Activated CD4-positive, alpha-beta T cell treated with anti-CD3 and anti-CD28 coated beads for 1 hour (primary cell): ENCODE data around the gene SLC4A5.
"Not testable (repeated sequence)": the region's sequence is repeated elsewhere in the genome, so short reads cannot be mapped to it uniquely, and the experiment has no call there.

ENCODE experiments used
- DNase-seq: peaks from one replicate; pipeline ENCODE4 v3.0.0-alpha.2; 2020

SLC4A5 gene

DNA sequence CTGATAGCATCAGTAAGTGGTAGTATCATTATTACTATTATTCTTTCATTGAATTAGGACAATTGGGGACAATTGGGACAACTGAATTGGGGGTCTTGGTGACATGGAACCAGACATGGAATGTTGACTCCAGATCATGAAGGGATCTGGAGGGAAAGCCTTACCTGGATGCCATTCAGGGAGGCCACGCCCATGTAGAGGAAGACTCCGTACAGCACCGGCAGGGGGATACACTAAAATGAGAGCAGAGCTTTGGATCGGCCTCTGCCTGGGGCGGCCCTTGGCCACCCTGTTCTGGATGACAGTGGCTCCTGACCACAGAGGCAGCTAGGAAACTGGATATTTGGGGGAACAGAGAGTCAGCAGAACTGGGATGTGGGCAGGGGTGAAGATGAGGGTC lies 115.6 kb downstream of the SLC4A5 start:
- DNase-seq: no peak

DNA sequence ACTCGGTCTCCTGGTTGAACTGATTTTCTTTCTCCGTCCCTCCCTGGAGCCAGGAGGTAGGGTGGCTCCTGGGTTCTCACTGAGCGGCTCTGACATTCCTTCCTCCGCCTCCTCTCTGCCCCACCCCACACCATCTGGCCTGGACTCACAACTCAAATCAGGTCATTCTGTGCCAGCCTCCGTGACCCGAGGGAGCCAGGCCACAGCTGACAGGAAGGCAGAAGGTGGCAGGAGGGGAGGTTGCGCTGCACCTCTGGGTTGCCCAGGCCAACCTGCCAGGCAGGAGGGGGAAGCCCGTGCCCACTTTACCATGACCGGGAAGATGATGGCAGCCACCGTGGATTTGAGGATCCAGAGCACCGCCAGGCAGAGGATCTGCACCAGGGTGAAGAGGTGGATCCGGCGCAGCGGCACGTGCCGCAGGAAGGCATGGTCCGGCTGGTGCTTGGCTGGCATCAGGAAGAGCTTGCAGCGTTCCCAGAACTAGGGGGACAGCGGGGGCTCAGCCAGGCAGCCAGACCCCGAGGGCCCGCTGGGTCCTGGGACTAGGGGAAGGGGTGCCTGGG lies 116.5 kb downstream of the SLC4A5 start:
- no peak for DNase-seq

DNA sequence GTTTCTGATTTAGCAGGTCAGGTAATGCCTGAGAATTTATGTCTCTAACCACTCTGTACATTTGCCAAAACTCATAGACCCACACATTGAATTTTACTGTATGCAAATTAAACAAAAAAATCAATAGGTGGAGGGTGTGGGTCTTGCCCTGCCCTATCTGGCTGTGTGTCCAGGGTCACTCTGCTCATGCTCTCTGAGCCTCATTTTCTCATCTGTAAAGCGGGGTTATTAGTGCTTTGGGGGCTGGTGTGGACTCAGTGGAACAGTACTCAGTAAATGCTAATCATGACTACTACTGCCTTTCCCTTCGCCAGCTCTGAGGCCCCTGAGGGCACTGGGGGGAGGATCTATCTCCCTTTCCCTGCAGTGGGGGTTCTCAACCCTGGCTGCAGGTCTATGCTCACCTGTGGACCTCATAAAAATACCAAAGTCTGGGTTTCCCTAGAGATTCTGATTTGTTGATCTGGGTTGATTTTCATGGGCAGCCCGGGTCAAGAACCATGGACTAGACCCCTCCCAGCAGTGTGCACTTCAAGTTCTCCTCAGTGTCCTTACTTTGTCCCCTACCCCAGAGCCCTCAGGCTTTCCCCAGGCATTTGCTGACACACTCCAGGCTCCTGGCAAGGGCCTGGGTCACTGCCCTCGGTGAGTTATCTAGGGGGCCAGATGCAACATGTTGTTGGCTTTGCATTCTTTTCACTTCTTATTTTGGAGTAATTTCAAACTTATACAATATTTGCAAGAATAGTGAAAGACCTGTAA lies 117.3 kb downstream of the SLC4A5 start:
- no peak for DNase-seq

DNA sequence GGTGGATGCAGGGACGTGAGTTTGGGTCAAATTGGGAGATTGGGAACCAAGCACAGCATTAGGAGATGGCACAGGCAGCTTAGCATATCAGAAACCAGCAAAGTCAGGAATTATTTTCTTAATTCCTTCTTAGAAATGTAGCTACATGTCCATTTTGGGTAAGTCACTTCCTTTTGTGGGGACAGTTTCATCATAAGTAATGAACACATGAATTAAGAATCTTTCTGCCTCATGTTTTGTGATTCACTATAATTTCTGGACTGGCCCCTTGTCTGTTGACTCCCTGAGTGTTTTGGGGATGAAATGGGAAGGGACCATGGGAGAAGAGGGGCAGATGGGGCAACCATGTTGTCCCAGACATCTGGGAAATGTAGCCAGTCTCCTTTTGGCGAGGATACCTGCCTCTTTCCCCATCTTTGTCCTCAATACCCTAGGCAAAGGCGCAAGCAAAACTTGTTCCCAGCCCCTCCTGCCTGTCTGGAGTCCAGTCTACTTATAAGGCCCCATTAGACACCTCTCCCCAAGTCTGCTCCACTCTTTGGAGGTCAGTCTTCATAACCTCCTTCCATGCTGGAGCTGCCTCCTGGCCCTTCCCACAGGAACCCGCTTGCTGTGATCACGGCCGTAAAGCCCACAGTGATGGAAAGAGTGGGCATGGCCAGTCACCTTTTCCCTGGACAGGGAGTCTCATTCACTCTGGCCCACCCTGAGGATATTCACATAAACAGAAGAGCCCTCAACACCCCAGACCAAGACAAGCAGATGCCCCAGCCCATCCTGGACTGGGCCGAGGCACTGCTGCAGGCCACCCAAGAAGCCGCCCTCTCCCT lies 119.1 kb downstream of the SLC4A5 start:
- DNase-seq: no peak

DNA sequence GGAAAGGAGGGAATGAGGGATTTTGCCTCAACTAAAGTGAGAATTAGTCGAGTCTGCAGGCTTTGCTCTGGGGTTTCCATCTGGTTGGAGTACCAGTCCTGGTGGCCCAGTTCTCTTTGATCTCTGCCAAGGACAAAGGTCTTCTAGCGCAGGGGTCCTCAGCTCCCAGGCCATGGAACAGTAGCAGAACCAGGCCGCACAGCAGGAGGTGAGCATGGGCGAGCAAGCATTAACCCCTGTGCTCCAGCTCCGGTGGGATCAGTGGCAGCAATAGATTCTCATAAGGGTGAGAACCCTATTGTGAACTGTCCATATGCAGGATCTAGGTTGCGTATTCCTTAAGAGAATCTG lies 120.9 kb downstream of the SLC4A5 start:
- no peak for DNase-seq

DNA sequence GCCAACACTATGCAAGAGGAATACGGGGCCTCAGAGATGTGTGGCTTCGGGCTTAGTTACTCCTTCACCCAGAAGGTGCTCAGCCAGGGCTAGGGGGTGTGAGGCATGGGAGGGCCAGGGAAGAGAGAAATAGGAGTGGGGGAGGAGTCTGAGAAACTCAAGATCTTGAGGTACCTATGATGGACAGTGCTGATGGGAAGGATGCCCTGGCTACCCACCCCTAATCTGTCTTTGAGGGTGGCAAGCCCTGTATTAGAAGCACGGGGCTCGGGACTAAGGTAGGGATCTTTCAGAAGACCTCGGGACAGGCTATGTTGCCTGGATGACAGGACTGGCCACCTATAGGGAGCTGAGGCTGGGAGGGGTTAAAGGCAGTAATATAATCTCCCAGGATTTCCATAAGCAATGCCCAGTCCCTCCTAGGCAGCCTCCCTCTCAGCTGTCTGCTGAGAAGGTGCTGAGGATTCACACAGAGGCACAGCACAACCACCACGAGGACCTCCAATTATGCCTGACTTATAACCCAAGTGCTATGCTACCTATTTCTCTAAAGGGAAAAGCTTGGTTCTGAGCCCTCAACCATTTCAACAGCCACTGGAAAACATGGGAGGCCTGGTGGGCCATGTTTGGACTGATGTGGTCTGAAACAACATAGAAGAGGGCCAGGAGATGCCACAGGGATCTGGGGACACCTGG lies 121.5 kb downstream of the SLC4A5 start:
- DNase-seq: no peak

DNA sequence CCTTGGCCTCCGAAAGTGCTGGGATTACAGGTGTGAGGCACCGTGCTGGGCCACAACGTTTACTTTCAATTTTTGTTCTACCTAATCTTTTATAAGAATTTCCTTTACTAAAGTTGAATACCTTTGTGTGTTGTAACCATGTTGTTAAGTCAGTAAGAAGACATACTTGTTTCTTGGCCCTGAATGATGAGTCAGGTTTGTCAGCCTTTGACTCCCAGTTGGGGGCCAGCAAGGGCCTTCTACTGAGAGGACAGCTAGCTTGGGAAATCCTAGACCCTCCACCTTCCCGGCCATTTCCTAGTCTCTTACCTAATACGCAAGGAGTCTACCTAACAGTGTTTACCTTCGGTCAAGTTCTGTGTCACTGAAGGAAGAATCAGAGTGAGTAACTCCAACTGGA lies 122.1 kb downstream of the SLC4A5 start:
- DNase-seq: no peak

DNA sequence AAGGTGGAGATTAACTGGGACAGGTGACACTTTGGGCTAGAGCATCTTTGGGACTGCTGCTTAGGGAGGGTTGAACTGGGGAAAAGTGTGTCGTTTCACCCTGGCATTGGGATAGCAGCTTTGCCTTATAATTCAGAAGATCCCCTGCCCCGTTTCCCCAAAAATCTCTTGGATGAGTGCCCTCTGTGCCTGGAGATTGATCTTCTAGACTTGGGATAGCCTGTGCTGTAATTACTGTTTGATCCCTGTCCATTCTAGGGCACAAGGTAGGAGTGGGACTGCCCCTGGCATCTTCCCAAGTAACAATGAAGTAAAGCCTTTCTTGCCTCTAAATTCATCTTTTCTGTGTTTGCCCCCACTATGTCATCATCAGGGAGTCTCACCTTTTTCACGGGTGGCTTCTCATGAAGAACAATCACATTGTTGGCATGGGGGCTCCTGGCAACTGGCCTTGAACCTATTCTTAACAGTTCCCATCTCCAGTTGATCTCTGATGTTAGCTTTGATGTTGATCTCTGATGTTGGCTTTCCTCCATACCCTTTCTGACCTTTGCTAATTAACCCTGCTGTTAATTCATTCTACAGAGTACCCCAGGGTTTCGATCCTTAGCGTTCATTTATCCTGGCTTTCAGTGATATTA lies 123.2 kb downstream of the SLC4A5 start:
- DNase-seq: no peak

DNA sequence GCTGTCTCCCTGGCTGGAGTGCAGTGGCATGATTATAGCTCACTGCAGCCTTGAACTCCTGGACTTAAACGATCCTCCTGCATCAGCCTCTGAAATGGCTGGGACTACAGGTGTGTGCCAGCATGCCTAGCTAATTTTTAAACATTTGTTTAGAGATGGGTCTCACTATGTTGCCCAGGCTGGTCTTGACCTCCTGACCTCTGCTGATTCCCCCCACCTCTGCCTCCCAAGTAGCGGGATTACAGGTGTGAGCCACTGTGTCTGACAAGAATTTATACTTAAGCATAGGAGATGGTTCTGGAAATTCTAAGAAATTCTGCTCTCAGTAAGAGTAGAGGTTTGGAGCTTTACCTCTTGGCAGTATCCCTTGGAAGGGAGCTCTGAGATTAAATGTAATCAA lies 126.6 kb downstream of the SLC4A5 start:
- no peak for DNase-seq

DNA sequence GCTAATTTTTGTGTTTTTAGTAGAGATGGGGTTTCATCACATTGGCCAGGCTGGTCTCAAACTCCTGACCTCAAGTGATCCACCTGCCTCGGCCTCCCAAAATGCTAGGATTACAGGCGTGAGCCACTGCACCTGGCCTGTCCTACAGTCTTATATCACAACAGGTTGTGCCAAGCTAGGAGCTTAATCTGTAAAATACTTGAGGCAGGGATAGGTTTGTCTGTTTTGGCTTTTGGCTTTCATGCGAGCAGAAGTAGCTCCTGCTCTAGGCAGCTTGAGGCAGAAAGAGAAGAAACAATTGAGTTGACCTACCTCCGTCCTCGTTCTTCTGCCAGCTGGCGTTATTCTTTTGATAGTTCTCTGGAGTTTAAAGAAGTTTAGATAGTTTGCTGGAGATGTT lies 127.4 kb downstream of the SLC4A5 start:
- DNase-seq: not testable (repeated sequence)

DNA sequence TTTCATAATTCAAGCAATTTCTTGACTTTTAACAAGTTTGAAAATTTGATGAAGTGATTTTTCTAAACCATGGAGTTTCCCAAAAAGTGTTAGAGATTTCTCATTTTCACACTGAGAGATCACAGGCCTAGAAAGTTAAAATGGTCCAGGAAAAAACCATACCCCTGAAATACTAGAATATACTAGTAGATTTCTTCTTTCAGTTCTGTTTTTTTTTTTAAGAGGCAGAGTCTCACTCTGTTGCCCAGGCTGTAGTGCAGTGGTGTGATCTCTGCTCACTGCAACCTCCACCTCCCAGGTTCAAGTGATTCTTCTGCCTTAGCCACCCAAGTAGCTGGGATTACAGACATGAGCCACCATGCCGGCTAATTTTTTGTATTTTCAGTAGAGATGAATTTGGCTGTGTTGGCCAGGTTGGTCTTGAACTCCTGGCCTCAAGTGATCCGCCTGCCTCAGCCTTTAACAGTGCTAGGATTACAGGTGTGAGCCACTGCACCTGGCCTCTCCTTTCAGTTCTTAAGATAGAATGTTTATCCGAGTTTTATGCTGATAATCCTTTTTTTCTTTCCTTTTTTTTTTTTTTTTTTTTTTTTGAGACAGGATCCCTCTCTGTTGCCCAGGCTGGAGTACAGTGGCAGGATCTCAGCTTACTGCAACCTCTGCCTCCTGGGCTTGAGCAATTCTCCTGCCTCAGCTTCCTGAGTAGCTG lies 130.4 kb downstream of the SLC4A5 start:
- DNase-seq: no peak

DNA sequence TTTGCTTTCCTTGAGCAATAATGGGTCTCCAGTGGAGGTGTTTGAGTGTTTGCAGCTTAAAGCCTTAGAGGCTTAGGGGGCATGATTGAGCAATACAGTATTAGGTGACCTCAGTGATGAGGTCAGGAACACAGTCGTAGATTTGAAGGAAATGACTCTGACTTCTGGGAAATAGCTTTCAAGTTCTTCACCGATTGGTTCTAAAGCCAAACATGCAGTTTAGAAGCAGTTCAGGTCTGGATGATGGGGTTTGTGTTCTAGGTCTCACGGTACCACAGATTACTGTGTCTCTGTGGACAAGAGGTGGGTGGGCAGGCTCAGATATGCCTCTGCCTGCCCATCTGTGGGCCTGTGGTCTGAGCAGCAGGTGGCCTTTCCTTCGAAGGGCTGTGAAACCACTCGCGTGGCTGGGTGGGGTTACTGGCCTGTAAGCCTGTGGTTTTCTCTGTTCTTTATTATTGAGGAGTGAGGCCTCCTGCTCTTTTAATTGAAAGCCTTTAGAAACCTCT lies 137.0 kb downstream of the SLC4A5 start:
- no peak for DNase-seq

DNA sequence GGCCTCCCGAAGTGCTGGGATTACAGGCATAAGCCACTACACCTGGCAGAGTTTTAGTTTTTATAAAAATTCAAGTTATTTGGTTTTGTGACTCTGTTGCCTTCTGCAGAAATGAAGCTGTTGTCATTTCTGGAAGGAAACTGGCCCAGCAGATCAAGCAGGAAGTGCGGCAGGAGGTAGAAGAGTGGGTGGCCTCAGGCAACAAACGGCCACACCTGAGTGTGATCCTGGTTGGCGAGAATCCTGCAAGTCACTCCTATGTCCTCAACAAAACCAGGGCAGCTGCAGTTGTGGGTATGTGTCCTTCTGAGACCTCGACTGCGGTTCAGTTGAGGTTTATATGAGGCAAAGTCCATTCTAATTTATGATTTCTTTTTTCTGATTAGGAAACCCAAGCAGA lies 137.6 kb downstream of the SLC4A5 start:
- no peak for DNase-seq

DNA sequence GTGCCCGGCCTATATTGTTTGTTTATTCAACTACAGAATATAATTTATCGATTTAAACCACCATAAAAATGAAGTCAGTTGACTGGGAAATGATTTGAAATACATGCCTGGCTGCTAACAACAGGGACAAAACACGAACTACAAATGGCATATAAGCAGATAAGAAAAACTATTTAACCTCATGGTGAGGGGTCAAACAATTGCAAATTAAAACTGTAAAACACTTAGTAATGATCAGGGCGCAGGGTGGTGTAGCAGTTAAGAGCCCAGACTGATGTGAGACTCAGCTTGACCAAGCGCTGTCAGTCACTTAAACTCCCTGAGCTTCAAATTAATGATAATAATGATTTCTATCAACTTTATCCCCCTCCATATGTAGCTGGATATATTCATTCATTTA lies 138.1 kb downstream of the SLC4A5 start:
- no peak for DNase-seq

DNA sequence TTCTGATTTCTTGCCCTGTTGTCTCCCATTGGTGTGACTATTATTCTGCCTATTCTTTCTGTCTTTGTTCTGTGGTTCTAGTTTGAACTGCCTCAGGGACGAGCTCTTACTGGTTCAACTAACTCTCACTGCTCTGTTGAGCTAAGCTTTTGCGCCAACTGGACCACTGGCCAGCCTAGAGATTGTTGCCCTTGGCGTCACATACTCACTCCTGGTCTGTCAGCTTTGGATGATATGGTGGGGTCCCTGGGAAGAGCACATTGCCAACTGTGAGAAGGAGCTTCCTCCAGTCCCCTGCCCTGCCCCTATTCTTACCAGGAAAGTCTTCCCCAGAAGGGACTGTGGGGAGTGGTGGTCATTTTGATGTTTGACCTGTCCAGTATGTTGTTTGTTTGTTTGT lies 138.8 kb downstream of the SLC4A5 start:
- no peak for DNase-seq

DNA sequence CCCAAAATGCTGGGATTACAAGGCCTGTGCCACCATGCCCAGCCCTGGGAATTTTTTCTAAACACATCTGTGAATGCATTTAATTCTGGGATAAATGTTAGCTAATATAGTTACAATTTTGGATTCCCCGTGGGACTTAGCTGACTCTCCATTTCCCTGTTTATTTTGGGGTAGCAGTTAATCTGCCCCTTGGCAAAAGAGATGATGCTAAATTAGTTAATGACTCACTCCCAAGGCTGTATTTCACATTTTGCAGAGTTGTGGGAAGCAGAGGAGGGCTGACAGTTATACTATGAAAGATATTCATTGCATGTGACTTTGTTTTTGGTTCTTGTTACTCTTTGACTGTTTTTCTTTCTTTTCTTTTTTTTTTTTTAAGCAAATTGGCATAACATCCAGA lies 141.6 kb downstream of the SLC4A5 start:
- no peak for DNase-seq

DNA sequence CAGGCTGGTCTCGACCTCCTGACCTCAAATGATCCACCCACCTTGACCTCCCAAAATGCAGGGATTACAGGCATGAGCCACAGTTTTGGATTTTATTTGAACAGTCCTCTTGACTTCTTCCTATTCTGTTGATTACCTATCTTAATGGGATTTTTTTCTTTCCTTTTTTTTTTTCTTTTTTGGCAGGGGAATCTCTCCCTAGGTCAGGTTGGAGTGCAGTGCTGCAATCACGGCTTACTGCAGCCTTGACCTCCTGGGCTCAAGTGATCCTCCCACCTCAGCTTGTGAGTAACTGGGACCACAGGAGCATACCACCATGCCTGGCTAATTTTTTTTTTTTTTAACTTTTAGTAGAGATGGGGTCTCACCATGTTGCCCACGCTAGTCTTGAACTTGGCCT lies 142.0 kb downstream of the SLC4A5 start:
- DNase-seq: no peak

DNA sequence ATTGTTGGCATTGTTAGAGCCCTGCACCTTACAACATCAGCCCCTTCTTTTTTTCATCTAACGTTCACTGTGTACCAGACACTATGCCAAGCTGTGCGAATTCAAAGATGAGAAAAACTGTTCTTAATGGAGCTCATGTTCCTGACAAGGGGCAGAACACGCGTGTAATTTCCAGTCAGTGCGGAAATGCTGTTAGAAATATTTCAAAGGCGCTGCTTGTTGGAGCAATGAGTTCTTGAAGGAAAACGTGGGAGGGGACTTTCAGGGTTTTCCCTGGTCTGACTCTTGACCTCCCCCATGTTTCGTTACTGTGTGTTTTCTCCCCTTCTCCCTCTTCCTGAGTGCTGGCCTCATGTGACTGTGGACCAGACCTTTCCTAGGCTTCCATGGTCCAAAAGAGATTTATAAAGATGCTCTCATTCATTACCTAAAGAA lies 143.3 kb downstream of the SLC4A5 start:
- DNase-seq: no peak

DNA sequence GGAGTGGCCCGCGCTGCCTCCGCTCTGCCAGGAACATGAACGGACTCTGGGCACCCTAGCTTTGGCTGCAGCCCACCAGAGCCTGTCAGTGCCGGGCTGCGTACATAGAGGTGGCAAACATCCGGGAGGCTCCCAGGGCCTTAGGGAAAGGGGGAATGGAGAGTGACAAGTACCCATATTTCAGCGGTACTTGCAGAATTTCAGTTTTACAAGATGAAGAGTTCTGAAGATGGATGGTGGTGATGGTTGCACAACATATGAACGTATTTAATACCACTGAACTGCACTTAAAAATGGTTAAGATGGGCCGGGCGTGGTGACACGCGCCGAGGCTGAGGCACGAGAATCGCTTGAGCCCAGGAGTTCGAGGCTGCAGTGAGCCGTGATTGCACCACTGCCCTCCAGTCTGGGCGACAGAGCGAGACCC lies 143.9 kb downstream of the SLC4A5 start:
- no peak for DNase-seq

DNA sequence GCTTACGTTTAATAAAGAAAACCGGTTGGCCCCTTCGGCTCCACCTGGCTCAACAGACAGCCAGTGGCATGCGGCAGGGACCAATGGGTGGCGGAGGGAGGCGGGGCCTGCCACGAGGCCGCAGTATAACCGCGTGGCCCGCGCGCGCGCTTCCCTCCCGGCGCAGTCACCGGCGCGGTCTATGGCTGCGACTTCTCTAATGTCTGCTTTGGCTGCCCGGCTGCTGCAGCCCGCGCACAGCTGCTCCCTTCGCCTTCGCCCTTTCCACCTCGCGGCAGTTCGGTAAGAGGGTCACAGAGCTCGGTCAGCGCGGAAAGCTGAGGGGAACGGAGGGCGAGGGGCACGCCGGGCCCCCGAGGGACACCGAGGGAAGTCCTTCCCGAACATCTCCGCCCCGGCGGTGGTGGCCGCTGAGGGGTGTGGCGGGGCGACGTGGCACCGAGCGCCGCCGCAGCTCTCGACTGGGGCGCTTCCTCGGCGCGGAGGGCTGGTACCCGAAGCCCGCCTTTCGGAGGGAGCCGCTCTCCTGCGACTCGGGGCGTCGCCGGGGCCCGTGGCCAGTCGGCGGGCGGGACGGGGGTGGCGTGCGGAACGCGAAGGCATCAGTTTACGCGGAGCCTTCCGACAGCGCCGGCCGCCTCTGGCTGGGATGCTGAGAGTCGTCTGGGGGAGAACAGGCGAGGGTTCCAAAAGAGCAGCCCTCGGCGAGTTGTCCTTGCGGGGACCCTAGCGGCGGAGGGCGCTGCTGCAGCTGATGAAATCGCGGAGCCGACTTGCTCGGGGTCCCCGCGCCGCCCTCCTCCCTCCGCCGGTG lies 144.5 kb downstream of the SLC4A5 start, which contains the start of gene MTHFD2:
Gene MTHFD2, plus strand, starts transcription at position 155 of the 814 bp plus-strand sequence. Its CDS starts 27 bp downstream, at position 182.
- DNase-seq: peak; percentile 84

DNA sequence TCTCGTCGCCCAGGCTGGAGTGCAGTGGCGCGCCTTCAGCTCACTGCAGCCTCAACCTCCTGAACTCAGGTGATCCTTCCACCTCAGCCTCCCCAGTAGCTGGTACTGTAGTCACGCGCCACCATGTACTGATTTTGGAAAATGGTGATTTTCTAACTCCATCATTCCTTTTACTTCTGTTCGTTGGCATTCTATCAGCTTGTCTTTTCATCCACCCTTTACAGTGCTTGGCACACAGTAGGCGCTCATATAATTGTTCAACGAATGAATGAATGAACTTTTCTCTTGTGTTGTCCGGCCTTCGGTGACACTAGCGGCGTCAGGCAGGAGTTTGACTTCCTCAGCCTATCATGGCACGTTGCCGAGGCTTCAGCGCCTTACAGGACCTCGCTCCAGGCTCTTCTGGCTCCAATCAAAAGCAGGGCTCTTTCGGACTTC lies 145.2 kb downstream of the SLC4A5 start:
- DNase-seq: no peak
